Measurements from ENCODE around the gene RBMS3.

Gene RBMS3

DNA sequence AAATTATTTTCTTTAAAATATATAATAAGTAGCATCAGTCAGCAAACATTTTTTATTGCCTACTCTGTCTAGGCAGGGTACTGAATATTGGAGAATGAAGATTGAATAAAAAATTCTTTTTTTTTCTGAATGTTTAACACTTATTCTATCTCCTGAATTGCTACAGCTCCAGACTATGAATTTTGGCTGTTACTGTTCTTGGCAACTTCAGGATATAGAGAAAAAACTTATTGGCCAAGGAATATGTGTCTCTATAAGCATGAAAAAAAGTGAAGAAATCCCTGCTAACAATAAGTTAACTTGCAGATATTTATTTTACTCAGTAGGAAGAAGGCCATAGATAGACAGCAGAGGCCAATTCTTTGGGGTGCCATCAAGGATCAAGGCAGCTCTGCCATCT is 309.6 kb downstream of the RBMS3 start:
- DNase-seq, result no peak

DNA sequence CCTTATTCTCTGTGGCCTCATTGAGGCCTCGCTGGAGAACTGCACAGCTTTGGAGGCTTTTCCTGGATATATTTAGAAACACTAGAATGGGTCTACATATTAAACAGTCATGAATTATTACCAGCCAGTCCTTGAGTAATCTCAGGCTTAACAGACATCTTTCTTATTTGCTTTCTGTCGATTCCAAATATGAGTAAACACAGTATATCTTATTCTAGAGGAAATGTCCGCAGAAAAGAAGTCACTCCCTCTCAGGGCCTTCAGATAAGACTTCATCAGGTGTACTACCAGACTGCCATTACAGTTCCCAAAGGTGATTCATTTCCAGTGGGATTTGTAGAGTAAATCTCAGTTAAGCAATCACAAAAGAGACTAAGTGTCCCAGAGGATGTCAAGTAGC is 310.7 kb downstream of the RBMS3 start:
- DNase-seq, result no peak

GRCh38 chr3:29593802-29594201 is 312.9 kb downstream of the RBMS3 start:
- no peak for DNase-seq

GRCh38 chr3:29594261-29594660 is 313.4 kb downstream of the RBMS3 start:
- no peak for DNase-seq

DNA sequence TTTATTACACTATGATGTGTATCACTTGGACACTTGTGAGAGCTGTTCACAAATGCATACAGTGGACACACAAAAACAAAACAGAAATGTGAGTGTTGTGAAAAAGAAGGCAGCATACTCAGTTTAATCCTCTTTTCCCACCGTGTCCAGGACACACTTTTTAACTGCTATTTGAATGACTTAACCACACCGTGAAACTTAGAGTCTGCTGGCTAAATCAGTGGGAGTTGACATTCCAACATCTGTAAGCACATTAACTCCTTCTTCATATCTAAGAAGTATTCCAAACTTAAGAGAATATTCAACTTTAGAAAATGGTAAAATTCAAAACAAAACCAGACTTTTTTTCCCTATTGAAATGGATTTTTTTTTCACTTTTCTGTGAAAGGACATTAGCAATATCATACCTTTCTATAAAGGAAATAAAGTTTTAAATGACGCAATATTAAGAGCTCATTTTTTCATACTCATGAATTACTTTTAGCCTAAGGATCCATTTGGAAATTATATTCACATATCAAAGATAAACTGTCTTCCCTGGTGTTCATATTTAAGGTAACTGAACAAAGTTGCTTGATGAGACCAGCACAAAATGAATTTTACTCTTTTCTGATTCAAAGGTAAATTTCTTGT is 316.6 kb downstream of the RBMS3 start:
- DNase-seq, result no peak

GRCh38 chr3:29601861-29602585 is 321.2 kb downstream of the RBMS3 start:
- DNase-seq, result no peak

GRCh38 chr3:29605845-29606244 is 325.0 kb downstream of the RBMS3 start:
- no peak for DNase-seq

DNA sequence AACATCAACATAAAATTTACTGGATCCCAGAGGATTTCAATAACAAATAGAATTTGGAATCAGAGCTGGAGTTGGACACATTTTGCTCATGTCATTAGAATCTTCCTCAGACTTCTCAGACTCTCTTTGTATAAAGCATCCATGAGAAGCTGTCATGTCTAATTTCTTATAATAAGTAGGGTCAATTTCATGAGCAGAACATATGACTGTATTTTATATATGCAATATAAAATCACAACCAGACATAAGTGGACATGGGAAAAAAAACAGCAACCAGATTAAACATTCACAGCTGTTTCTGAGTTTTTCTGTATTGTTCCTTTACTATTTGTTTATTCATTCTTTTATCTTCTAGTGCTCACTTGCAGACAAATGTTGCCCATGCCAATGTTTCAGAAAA is 325.5 kb downstream of the RBMS3 start:
- no peak for DNase-seq

DNA sequence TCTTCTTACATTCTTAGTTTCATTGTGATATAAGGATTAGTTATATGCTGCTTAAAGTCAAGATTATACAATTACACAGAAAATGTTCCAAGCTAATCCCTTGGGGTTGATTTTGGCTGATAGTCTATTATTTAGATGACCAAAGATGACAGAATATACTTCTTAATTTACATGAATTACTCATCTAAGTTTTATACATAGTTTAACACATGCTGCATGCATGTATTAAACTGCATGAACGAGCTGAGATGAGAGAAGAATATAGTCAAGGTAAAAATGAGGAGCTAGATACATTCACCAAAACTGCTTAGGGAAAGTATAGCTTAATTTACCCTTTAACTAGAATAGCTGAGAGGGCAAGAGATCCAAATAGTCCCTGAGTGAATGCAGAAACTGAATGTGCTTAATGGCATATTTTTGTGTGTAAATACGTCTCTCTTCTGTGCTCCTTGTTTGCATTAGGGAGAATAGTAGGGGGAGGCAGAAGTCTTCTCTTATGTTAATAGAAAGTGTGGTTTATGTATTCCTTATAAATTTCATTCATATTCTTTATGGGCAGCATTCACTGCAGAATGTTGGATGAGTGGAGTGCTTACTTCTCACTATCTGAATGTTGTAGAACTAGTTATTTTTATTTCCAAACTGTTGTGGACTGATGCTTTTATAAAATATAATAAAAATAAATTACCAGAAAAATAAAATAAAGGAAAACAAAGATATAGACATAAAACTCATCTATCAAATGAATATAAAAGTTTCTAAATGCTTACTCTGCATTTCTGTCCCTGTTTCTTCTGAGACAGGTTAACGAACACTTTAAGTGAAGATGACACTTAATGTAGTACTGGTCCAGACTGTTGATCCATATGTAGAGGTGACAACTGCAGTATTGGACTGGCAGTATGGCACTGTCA is 327.8 kb downstream of the RBMS3 start:
- no peak for DNase-seq

GRCh38 chr3:29609328-29609811 is 328.5 kb downstream of the RBMS3 start:
- DNase-seq, result no peak

DNA sequence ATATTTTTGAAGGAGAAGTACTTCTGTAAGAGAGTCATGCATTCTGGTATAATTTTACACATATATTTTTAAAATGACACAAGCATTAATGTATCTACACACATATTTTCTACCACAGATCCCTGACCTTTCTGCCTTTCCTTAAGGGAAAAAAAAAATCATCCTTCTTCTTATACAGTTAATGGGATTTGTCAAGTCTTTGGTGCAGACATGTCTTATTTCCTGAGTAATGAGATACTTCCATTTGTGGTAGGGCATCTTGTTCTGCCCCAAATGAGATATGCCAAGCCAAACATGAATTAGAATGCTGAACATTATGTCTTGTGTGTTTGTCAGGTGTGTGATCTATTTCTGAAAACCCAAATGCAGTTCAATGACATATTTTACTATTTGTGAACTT is 329.9 kb downstream of the RBMS3 start:
- no peak for DNase-seq

- no peak for DNase-seq
Measured at GRCh38 chr3:29611252-29611651, 330.4 kb downstream of the RBMS3 start.

DNA sequence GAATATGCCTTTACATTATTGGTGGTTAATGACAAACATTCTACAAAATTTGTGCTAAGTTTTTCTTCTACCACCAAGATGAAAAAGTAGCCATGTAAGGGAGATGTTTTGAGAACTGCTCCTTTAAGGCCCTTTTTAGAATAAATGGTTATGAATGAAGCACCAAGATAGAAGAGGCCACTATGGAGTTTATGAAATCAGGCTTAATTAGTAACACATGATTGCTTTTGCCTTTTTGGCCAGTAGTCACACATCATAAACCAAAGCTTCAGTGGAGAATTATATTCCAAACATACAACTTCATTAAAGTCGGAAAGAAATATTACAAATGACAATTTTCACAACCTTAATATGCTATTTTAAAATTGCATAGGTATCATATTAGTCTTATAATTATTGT is 331.7 kb downstream of the RBMS3 start:
- no peak for DNase-seq

- no peak for DNase-seq
Measured at GRCh38 chr3:29614954-29615353, 334.1 kb downstream of the RBMS3 start.

- DNase-seq, result no peak
Measured at GRCh38 chr3:29618395-29619282, 337.8 kb downstream of the RBMS3 start.

- no peak for DNase-seq
Measured at GRCh38 chr3:29619676-29620075, 338.8 kb downstream of the RBMS3 start.

DNA sequence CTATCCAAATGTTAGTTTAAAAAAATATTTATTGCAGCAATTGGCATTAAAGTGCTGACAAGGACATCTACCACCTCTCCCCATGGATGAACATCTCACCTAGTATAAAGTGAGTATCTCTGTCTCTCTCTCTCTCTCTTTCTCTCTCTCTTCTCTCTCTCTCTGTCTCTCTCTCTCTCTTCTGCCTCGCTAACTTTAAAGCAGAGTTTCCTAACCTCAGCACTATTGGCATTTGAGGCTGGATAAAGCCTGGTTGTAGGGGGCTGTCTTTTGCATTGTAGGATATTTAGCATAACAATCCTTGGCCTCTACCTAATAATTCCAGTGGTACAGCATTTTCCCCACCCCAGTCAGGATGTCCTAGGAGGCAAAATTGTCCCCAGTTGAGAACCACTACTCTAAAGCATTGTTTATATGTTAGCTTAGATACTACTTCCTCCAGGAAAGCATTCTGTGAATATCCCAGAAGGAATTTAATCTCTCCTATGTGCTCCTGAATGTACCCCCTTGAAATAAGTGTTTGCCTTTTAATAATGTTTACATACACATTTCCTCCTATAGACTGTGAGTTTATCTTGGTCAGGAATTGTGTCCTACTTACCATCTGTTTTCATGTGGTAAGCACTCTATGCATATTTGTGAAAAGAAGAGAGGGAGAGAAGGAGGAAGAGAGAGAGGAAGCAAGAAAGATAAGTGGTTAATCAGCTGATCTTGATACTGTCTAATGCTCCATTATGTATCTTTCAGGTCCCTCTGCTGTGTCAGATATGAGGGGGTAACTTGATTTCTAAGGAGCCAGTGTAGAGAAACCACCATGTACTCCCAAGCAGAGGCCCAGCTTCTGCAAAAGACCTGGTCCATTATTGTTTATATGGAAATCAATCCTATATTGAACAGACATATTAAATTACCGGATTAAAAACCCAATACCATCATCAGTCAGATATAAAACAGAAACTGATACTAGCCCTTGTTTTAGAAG is 346.6 kb downstream of the RBMS3 start:
- DNase-seq, result no peak

DNA sequence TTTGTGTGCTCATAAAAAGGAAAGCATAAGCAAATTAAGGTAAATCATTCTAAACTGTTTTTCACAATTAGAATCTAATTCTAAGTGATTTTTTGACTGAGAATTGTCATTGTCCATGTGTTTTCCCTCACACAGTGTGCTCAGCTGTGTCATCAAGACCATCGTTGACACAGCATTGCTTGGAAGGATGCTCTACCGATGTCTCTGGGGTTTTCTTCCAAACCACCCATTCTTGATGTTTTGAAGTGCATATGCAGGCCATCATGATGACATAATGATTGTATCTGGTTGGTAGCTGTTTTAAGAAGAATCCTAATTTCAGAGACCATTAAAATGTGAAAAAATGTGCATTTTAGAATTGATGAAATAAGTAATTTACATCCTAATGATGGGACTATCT is 347.9 kb downstream of the RBMS3 start:
- no peak for DNase-seq

DNA sequence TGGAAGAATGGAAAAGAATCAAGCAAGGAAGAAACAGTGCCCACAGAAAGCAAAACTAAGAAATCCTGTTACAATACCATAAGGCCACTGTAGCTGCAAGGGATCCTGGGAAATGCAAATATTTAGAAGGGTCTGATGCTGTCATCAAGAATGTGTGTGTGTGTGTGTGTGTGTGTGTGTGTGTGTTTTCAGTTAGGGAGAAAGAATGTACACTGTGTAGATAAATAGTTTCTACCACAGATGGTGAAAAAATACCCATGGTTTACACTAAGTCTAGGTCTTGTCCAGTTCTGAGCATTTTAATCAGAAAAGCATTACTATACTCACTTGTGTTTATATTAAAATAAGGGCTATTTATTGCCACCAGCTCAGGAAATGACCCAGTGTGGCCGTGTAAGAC is 355.0 kb downstream of the RBMS3 start:
- DNase-seq, result no peak

DNA sequence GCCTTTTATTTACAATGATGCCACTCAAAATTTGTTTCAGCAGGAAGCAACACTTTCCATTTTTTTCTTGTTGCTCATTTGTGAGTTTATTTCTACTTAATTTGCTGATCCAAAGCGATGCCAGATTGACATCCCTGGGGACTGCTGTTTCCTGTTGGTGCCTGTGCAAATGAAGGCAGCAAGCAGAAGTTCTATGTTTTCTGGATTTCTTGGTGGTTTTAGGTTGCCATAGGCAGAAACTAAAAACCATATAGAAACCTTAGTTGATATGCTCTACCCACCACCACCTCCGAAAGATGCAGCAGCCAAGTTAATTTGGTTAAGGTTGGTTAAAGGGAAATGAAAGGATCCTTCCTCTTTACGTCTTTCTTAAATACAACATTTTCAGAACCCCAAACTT is 356.2 kb downstream of the RBMS3 start:
- no peak for DNase-seq

DNA sequence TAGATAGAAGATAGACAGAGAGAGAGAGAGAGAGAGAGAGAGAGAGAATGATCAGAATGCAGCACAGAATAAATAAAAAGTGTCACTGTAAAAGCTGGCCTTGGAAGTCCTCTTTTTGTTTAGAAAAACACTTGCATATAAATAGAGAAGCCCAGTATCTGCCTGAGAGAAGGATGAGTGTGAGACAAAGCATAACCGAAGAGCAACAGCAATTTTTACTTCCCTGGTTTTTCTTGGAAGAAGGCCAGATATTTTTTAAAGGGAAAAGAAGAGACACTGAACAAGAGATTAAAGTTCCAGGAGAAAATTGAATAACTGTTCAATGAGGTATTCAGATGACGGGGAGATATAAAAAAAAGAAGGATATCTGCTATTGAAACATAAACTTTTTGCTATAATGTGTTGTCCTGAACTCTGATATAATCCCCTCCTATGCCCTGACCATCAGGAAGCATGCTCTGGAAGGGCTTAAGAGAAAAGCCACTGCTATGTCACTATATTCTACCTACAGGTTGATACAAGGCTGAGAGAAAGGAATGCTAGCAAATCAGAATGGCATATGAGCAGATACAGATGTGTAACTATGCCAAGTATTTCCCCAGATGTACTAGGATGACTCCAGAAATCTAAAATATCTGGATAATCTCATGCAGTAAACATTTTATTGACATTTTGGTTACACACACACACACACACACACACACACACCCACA is 358.9 kb downstream of the RBMS3 start:
- no peak for DNase-seq
